ENCODE results near the gene MPPED2. TPM values are rescaled to one million over a fixed set of nuclear protein-coding genes. Genes with fewer than 3 reads are reported as not detected.

The MPPED2 gene
- total and polyA plus RNA-seq, 8 donors, result 0.12 to 10.3 (median 2.5) TPM

DNA sequence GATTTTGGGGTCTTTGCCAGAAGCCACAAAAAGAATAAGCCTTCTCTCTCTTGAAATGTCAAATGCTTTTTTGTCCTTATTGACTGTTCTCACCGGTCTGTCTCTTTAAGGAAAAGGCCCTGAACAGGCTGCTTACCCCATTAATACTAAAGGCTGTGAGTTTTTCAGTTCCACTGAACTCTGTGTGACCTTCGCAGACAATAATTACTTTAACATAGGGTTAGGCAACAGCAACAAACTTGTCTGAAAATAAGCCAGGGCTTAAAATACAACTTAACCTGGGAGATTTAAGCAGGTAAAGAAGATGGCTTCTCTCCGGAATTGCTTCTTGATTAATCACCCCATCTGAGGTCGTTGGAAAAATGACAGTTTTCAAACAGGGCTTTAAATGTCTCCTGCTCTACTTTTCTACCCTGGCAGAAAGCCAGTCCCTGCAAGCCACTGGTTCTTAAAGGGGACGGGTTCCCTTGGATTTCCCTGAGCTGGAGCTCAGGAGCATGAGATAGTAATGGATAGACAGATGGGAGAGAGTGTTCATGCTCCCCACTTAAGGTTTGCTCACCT is 193.8 kb downstream of the MPPED2 start:
- H3K4me1 ChIP-seq, result peaks cover 0 to 11% (median 4%) of the 10 kb centered on the region in 4 donors
- H3K9me3 ChIP-seq, result no peaks in the 10 kb centered on the region
- no peak overlapping the region for H3K27ac ChIP-seq
- peak in 1 of 2 donors; percentile 74 for DNase-seq
- H3K27me3 ChIP-seq, result no peaks in the 10 kb centered on the region
- no peak overlapping the region for H3K4me3 ChIP-seq
- 18 to 29% (median 19%) methylated on average over 5 of the region's 5 CpGs for WGBS, 5 donors
- intact Hi-C loops (cut with DNase I; ENCODE audit: low total_unique reads), result no loop called here
- H3K36me3 ChIP-seq, result no peaks in the 10 kb centered on the region
- TF ChIP-seq POLR2A (IDR thresholded peaks at IDR 0.05) (no peak), POLR2AphosphoS5 (IDR thresholded peaks at IDR 0.05) (no peak)
- TF ChIP-seq, protein P1, sequence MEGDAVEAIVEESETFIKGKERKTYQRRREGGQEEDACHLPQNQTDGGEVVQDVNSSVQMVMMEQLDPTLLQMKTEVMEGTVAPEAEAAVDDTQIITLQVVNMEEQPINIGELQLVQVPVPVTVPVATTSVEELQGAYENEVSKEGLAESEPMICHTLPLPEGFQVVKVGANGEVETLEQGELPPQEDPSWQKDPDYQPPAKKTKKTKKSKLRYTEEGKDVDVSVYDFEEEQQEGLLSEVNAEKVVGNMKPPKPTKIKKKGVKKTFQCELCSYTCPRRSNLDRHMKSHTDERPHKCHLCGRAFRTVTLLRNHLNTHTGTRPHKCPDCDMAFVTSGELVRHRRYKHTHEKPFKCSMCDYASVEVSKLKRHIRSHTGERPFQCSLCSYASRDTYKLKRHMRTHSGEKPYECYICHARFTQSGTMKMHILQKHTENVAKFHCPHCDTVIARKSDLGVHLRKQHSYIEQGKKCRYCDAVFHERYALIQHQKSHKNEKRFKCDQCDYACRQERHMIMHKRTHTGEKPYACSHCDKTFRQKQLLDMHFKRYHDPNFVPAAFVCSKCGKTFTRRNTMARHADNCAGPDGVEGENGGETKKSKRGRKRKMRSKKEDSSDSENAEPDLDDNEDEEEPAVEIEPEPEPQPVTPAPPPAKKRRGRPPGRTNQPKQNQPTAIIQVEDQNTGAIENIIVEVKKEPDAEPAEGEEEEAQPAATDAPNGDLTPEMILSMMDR (IDR thresholded peaks at IDR 0.05), result no peak

DNA sequence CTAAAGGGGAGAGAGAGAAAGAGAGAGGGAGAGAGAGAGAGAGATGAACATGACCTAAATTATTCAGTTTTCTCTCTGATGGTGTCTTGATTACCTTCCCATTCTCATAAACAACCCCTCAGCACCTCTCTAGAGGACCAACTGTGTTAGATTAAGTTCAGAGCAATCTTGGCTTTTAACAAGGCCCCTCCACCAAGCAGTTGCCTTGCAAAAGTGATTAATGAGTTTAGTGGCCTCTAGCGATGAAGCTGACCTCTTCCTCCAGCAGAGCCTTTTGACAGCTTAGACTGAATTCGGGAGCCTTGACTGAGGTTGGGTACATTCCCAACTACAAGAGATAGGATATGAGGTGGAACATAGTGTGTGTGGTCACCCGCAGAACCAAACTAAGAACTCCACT is 197.2 kb downstream of the MPPED2 start:
- no peak overlapping the region for H3K4me3 ChIP-seq
- peaks cover 0 to 11% (median 4%) of the 10 kb centered on the region in 4 donors for H3K4me1 ChIP-seq
- no peaks in the 10 kb centered on the region for H3K9me3 ChIP-seq
- WGBS, 5 donors, result 62 to 75% (median 67%) methylated on average over 2 to 3 of the region's 3 CpGs
- no peak overlapping the region for H3K27ac ChIP-seq
- TF ChIP-seq POLR2A (IDR thresholded peaks at IDR 0.05) (no peak), POLR2AphosphoS5 (IDR thresholded peaks at IDR 0.05) (no peak), EP300 (IDR thresholded peaks at IDR 0.05) (no peak)
- TF ChIP-seq, protein P1 (IDR thresholded peaks at IDR 0.05), result no peak
- DNase-seq, result no peak
- no peaks in the 10 kb centered on the region for H3K27me3 ChIP-seq
- no peaks in the 10 kb centered on the region for H3K36me3 ChIP-seq
- intact Hi-C loops (cut with DNase I; ENCODE audit: low total_unique reads), result no loop called here

DNA sequence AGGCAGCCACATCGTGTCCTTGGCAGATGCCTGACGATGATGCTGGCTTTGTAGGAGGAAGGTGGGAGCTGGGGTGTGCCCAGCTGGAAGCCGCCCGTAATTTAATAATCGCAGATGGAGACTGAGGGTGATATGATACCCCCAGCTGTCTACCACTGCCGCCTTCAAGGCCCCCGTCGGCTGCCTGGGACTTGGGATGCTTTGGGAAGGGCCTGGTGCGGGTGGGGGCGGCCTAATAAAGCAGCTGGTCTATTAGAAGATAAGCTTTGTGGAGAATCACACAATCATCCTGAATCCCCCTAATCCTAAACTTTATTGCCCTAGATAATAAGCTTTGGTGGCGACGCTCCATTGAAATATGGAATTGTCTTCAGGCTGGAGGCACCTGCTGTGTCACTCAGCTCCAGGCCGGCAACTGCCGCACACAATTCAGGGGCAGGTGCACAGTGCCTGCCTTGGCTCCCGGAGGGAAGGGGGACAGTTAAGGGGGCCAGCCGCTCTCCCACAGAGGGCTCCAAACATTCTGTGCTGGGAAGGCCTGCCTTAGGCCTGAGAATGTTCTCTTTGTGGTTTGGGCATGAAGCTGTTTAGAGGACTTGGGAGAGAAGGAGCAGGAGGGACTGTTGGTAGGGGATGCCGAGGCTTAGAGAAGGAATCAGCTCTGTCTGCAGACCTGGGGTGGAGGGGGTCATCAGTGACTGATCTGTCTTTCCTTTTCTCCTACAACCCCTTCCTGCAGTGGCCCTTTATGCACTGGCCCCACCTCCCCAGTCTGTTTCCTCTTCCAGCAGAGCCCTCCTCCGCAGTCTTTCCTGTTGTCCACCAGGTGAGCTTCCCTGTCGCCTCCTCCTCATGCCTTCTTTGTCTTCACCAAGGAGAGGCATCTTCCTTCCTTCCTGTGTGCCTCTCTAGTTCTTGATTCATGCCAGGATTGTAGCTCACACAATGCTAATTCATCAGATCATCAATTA is 198.0 kb downstream of the MPPED2 start:
- Histone ChIP-seq H3K27me3 (no peaks in the 10 kb centered on the region), H3K27ac (no peak overlapping the region), H3K9me3 (no peaks in the 10 kb centered on the region), H3K36me3 (no peaks in the 10 kb centered on the region), H3K4me3 (no peak overlapping the region), H3K4me1 (peaks cover 0 to 11% (median 4%) of the 10 kb centered on the region in 4 donors)
- no peak for TF ChIP-seq EP300 (IDR thresholded peaks at IDR 0.05)
- TF ChIP-seq, protein P1 (IDR thresholded peaks at IDR 0.05), result no peak
- DNase-seq, result no peak
- intact Hi-C loops (cut with DNase I; ENCODE audit: low total_unique reads), result no loop called here
- 88 to 93% (median 91%) methylated on average over 19 of the region's 19 CpGs for WGBS, 5 donors

DNA sequence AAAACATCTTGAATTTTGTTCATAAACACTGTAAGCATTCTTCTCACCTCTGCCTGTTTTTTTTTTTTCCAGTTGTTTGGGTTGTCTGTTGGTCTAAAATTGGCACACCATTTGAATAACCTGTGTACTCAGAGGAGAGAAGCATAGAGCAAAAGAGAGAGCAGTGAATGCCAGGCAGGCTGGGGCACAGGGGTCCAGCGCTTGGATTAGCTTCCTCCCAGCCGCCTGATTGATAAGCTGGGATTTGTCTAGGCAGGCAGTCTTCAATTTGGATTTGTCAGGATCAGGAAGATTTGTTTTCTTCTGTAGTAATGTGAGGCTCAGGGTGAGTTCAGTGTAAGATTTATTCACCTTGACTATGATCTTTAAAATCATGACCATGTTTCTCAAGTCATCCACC is 204.3 kb downstream of the MPPED2 start:
- no peaks in the 10 kb centered on the region for H3K36me3 ChIP-seq
- 57 to 67% (median 66%) methylated on average over 2 of the region's 2 CpGs for whole genome bisulfite sequencing, 5 donors

More for the DNA sequence above, 204.3 kb downstream of the MPPED2 start:
- TF ChIP-seq POLR2A (IDR thresholded peaks at IDR 0.05) (no peak), POLR2AphosphoS5 (IDR thresholded peaks at IDR 0.05) (no peak), EP300 (IDR thresholded peaks at IDR 0.05) (no peak)
- TF ChIP-seq, protein P1 (IDR thresholded peaks at IDR 0.05), result no peak
- intact Hi-C loops (cut with DNase I; ENCODE audit: low total_unique reads), result no loop called here
- Histone ChIP-seq H3K4me3 (no peak overlapping the region), H3K4me1 (no peaks in the 10 kb centered on the region), H3K9me3 (no peaks in the 10 kb centered on the region), H3K27ac (no peak overlapping the region), H3K27me3 (no peaks in the 10 kb centered on the region)
- DNase-seq, result no peak

All from stomach (tissue), 9 donors.